Endodermal cell (in vitro differentiated cells): Measurements from ENCODE around the gene BFSP2. TPM values are rescaled to one million over a fixed set of nuclear protein-coding genes. Genes with fewer than 3 reads are reported as not detected.
"Not testable (repeated sequence)": the region's sequence is repeated elsewhere in the genome, so short reads cannot be mapped to it uniquely, and the experiment has no call there.

Experiments
- DNase-seq: peaks from one replicate; pipeline ENCODE4 v3.0.0-alpha.2; 2017
- H3K27ac ChIP-seq: 2 replicates; pipeline ENCODE4 v1.5.1; 2013; ENCODE audit warnings: mild to moderate bottlenecking, low read depth, low read length, moderate library complexity
- H3K27me3 ChIP-seq: 2 replicates; pipeline ENCODE4 v1.6.1; 2013; ENCODE audit warnings: mild to moderate bottlenecking, low read length, moderate library complexity; ENCODE audit not compliant: insufficient read depth, control insufficient read depth, poor library complexity, severe bottlenecking
- H3K36me3 ChIP-seq: 2 replicates; pipeline ENCODE4 v1.7.0; 2013; ENCODE audit warnings: mild to moderate bottlenecking, low read length, moderate library complexity; ENCODE audit not compliant: control insufficient read depth, insufficient read depth
- H3K4me1 ChIP-seq: one replicate; pipeline ENCODE4 v1.7.0; 2013; ENCODE audit warnings: low read length; ENCODE audit not compliant: control insufficient read depth, insufficient read depth
- H3K4me3 ChIP-seq: 2 replicates; pipeline ENCODE4 v1.5.1; 2013; ENCODE audit warnings: mild to moderate bottlenecking, low read length, moderate library complexity
- H3K9ac ChIP-seq: 2 replicates; pipeline ENCODE4 v1.6.1; 2013; ENCODE audit warnings: mild to moderate bottlenecking, low read length, moderate library complexity; ENCODE audit not compliant: poor library complexity, severe bottlenecking; ENCODE audit errors: extremely low read depth
- H3K9me3 ChIP-seq: 2 replicates; pipeline ENCODE4 v1.6.1; 2013; ENCODE audit warnings: mild to moderate bottlenecking, low read length, moderate library complexity; ENCODE audit not compliant: control insufficient read depth
- H3K27ac Mint-ChIP-seq: 2 replicates; pipeline ENCODE4 v1.8.0; 2020; ENCODE audit warnings: mixed read lengths
- H3K27me3 Mint-ChIP-seq: 2 replicates; pipeline ENCODE4 v1.8.0; 2021; ENCODE audit warnings: mild to moderate bottlenecking, mixed read lengths; ENCODE audit not compliant: insufficient read depth
- H3K36me3 Mint-ChIP-seq: 2 replicates; pipeline ENCODE4 v1.8.0; 2020; ENCODE audit warnings: low read depth, mixed read lengths
- H3K4me1 Mint-ChIP-seq: 2 replicates; pipeline ENCODE4 v1.8.0; 2020; ENCODE audit warnings: mixed read lengths
- H3K4me3 Mint-ChIP-seq: 2 replicates; pipeline ENCODE4 v1.8.0; 2020; ENCODE audit warnings: mild to moderate bottlenecking, moderate library complexity, mixed read lengths
- H3K9me3 Mint-ChIP-seq: 2 replicates; pipeline ENCODE4 v1.8.0; 2020; ENCODE audit warnings: mild to moderate bottlenecking, mixed read lengths
- CTCF ChIP-seq: fragments of 200-600 bp; sonication (generic); conservative IDR thresholded peaks from 2 replicates; pipeline ENCODE4 v1.5.0; 2021; ENCODE audit warnings: antibody characterized with exemption, mild to moderate bottlenecking
- WGBS, 2 experiments: methylation state at CpG; one replicate each; pipeline versions ENCODE4 v1.1.5 to v1.1.7; 2013; ENCODE audit warnings: missing lambda C conversion rate in 2 of 2, mixed read lengths in 1 of 2; ENCODE audit not compliant: insufficient coverage in 1 of 2, insufficient read length in 1 of 2; 5-methylcytosine and 5-hydroxymethylcytosine counted together
- total RNA-seq, 2 donors: library from RNA; stranded (reverse); fragmentation: NEBNext Ultra II Directional in 1 of 2; extraction: Animal tissue kit (Norgen Biotek cat#: 25700) in 1 of 2; gene quantifications; 2 replicates in 1 of 2; 3 replicates in 1 of 2; pipeline ENCODE4 v1.2.1, GENCODE V29; 2021

The BFSP2 gene
- total RNA-seq, 2 donors from 2014 or later = not detected

GRCh38 chr3:133472242-133472641 is 72.4 kb downstream of the BFSP2 start:
- H3K27me3 Mint-ChIP-seq = peaks cover 18% of the 10 kb centered on the region
- no peak for TF ChIP-seq CTCF
- H3K4me1 Mint-ChIP-seq = peaks cover 24% of the 10 kb centered on the region
- DNase-seq = peak; percentile 83
- Histone ChIP-seq H3K36me3 (no peaks in the 10 kb centered on the region), H3K9ac (no peak overlapping the region), H3K9me3 (no peaks in the 10 kb centered on the region), H3K27me3 (no peaks in the 10 kb centered on the region), H3K4me1 (peaks cover 4% of the 10 kb centered on the region), H3K27ac (no peak overlapping the region), H3K4me3 (no peak overlapping the region)
- H3K27ac Mint-ChIP-seq = no peak overlapping the region
- no peaks in the 10 kb centered on the region for H3K9me3 Mint-ChIP-seq
- WGBS, 2 experiments = 83 to 85% methylated on average over 20 to 24 of the region's 24 CpGs
- no peaks in the 10 kb centered on the region for H3K36me3 Mint-ChIP-seq
- H3K4me3 Mint-ChIP-seq = peak overlapping the region; percentile 35

GRCh38 chr3:133472889-133473288 is 73.0 kb downstream of the BFSP2 start:
- Mint-ChIP-seq H3K9me3 (no peaks in the 10 kb centered on the region), H3K4me3 (no peak overlapping the region), H3K36me3 (no peaks in the 10 kb centered on the region), H3K4me1 (peaks cover 24% of the 10 kb centered on the region), H3K27ac (no peak overlapping the region), H3K27me3 (peaks cover 18% of the 10 kb centered on the region)
- WGBS, 2 experiments = 76 to 100% methylated on average over 1 to 6 of the region's 6 CpGs
- Histone ChIP-seq H3K4me3 (no peak overlapping the region), H3K9me3 (no peaks in the 10 kb centered on the region), H3K36me3 (no peaks in the 10 kb centered on the region), H3K27ac (peak overlapping the region; percentile 21), H3K9ac (no peak overlapping the region), H3K27me3 (no peaks in the 10 kb centered on the region), H3K4me1 (peaks cover 4% of the 10 kb centered on the region)
- no peak for TF ChIP-seq CTCF
- DNase-seq = peak; percentile 55

GRCh38 chr3:133473472-133474191 is 73.8 kb downstream of the BFSP2 start:
- peak overlapping the region; percentile 59 for H3K27ac ChIP-seq
- peaks cover 30% of the 10 kb centered on the region for H3K4me1 Mint-ChIP-seq
- not testable (repeated sequence) for DNase-seq, H3K36me3 ChIP-seq, H3K9me3 Mint-ChIP-seq, H3K27ac Mint-ChIP-seq, H3K27me3 ChIP-seq, H3K9me3 ChIP-seq, H3K4me3 ChIP-seq, H3K9ac ChIP-seq, H3K4me1 ChIP-seq, H3K36me3 Mint-ChIP-seq, H3K4me3 Mint-ChIP-seq
- H3K27me3 Mint-ChIP-seq = peaks cover 18% of the 10 kb centered on the region
- no CpG with 5 or more reads among the region's 5 CpGs for WGBS, 2 experiments
